HEK293 (cell line): Measurements from ENCODE around the gene CA11.

Source experiments
- CTCF ChIA-PET: fragments of 350-600 bp; formaldehyde crosslinking; extraction: SDS; loops from one replicate; lab custom pipeline; 2021; ENCODE audit warnings: antibody characterized with exemption; lab: Yijun Ruan, JAX
- POLR2A ChIA-PET: fragments of 300-600 bp; formaldehyde crosslinking; extraction: SDS; loops from one replicate; lab custom pipeline; 2020; ENCODE audit warnings: antibody characterized with exemption, inconsistent platforms; lab: Yijun Ruan, JAX
- H3K27ac ChIP-seq: fragments of 200-500 bp; sonication (Bioruptor generic); 2 replicates; pipeline ENCODE4 v1.5.1; 2014; ENCODE audit warnings: low read depth, low read length, control low read depth, inconsistent platforms; ENCODE audit errors: extremely low read depth
- H3K36me3 ChIP-seq, 2 experiments: fragments of 200-500 bp in 1 of 2; sonication (Bioruptor generic) in 1 of 2; 1 replicate in 1 of 2; 2 replicates in 1 of 2; pipeline ENCODE4 v1.5.1; 2014 to 2017; ENCODE audit warnings: inconsistent platforms in 2 of 2, low read length in 2 of 2; ENCODE audit not compliant: control insufficient read depth in 2 of 2, insufficient read depth in 1 of 2
- H3K4me1 ChIP-seq: fragments of 200-500 bp; sonication (Bioruptor generic); 2 replicates; pipeline ENCODE4 v1.5.1; 2014; ENCODE audit warnings: mild to moderate bottlenecking, low read length, inconsistent platforms; ENCODE audit not compliant: control insufficient read depth, insufficient read depth
- H3K4me3 ChIP-seq: 2 replicates; pipeline ENCODE4 v1.5.1; 2011; ENCODE audit warnings: low read depth, mild to moderate bottlenecking, control low read depth, low read length, moderate library complexity
- H3K9me3 ChIP-seq: fragments of 200-500 bp; sonication (Bioruptor generic); 2 replicates; pipeline ENCODE4 v1.5.1; 2014; ENCODE audit warnings: low read depth, low read length, inconsistent platforms; ENCODE audit not compliant: control insufficient read depth, insufficient read depth
- BCL11A ChIP-seq: fragments of 450-650 bp; formaldehyde crosslinking; IDR thresholded peaks from 2 replicates; pipeline ENCODE4 v1.5.1; 2016; ENCODE audit warnings: low read depth, missing biosample characterization, missing genetic modification characterization
- BCL11B ChIP-seq: fragments of 450-650 bp; formaldehyde crosslinking; IDR thresholded peaks from 2 replicates; pipeline ENCODE4 v1.5.1; 2016; ENCODE audit warnings: low read depth, missing biosample characterization, missing genetic modification characterization
- EGR2 ChIP-seq: fragments of 450-650 bp; formaldehyde crosslinking; IDR thresholded peaks from 2 replicates; pipeline ENCODE4 v1.5.1; 2016; ENCODE audit warnings: low read depth, missing biosample characterization, missing genetic modification characterization
- HIC1 ChIP-seq: fragments of 450-650 bp; formaldehyde crosslinking; IDR thresholded peaks from 2 replicates; pipeline ENCODE4 v1.5.1; 2016; ENCODE audit warnings: missing biosample characterization, missing genetic modification characterization
- SCRT2 ChIP-seq: fragments of 450-650 bp; formaldehyde crosslinking; IDR thresholded peaks from 2 replicates; pipeline ENCODE4 v1.5.1; 2016; ENCODE audit warnings: missing biosample characterization, missing genetic modification characterization
- SP7 ChIP-seq: fragments of 450-650 bp; formaldehyde crosslinking; IDR thresholded peaks from 2 replicates; pipeline ENCODE4 v1.5.1; 2016; ENCODE audit warnings: missing biosample characterization, missing genetic modification characterization
- YY1 ChIP-seq: fragments of 450-650 bp; formaldehyde crosslinking; IDR thresholded peaks from 2 replicates; pipeline ENCODE4 v1.5.1; 2018; ENCODE audit warnings: missing biosample characterization, missing genetic modification characterization
- YY2 ChIP-seq: fragments of 450-650 bp; formaldehyde crosslinking; IDR thresholded peaks from 2 replicates; pipeline ENCODE4 v1.5.1; 2016; ENCODE audit warnings: missing biosample characterization, missing genetic modification characterization
- ZBTB11 ChIP-seq: fragments of 450-650 bp; formaldehyde crosslinking; conservative IDR thresholded peaks from 2 replicates; pipeline ENCODE4 v1.5.1; 2016; ENCODE audit warnings: low read depth, missing biosample characterization, missing genetic modification characterization
- ZBTB7A ChIP-seq: fragments of 450-650 bp; formaldehyde crosslinking; IDR thresholded peaks from 2 replicates; pipeline ENCODE4 v1.5.1; 2016; ENCODE audit warnings: low read depth, missing biosample characterization, missing genetic modification characterization
- ZFHX2 ChIP-seq: fragments of 450-650 bp; formaldehyde crosslinking; conservative IDR thresholded peaks from 2 replicates; pipeline ENCODE4 v1.5.1; 2016; ENCODE audit warnings: missing biosample characterization, missing genetic modification characterization
- ZFP37 ChIP-seq: fragments of 450-650 bp; formaldehyde crosslinking; IDR thresholded peaks from 2 replicates; pipeline ENCODE4 v1.5.1; 2016; ENCODE audit warnings: missing biosample characterization, missing genetic modification characterization
- ZNF132 ChIP-seq: fragments of 450-650 bp; formaldehyde crosslinking; IDR thresholded peaks from 2 replicates; pipeline ENCODE4 v1.5.1; 2017; ENCODE audit warnings: missing biosample characterization, missing genetic modification characterization, borderline replicate concordance
- ZNF155 ChIP-seq: fragments of 450-650 bp; formaldehyde crosslinking; IDR thresholded peaks from 2 replicates; pipeline ENCODE4 v1.5.1; 2016; ENCODE audit warnings: missing biosample characterization, missing genetic modification characterization
- ZNF350 ChIP-seq: fragments of 450-650 bp; formaldehyde crosslinking; IDR thresholded peaks from 2 replicates; pipeline ENCODE4 v1.5.0; 2017; ENCODE audit warnings: missing biosample characterization, mild to moderate bottlenecking, missing genetic modification characterization
- ZNF366 ChIP-seq: fragments of 450-650 bp; formaldehyde crosslinking; conservative IDR thresholded peaks from 2 replicates; pipeline ENCODE4 v1.5.1; 2016; ENCODE audit warnings: missing biosample characterization, missing genetic modification characterization
- ZNF398 ChIP-seq: fragments of 450-650 bp; formaldehyde crosslinking; IDR thresholded peaks from 2 replicates; pipeline ENCODE4 v1.5.1; 2017; ENCODE audit warnings: missing biosample characterization, missing genetic modification characterization
- ZNF510 ChIP-seq: fragments of 450-650 bp; formaldehyde crosslinking; IDR thresholded peaks from 2 replicates; pipeline ENCODE4 v1.5.1; 2018; ENCODE audit warnings: mild to moderate bottlenecking, missing genetic modification characterization, missing biosample characterization; ENCODE audit not compliant: insufficient replicate concordance
- ZNF514 ChIP-seq: fragments of 450-650 bp; formaldehyde crosslinking; IDR thresholded peaks from 2 replicates; pipeline ENCODE4 v1.5.1; 2016; ENCODE audit warnings: missing biosample characterization, missing genetic modification characterization
- ZNF776 ChIP-seq: fragments of 450-650 bp; formaldehyde crosslinking; IDR thresholded peaks from 2 replicates; pipeline ENCODE4 v1.5.0; 2017; ENCODE audit warnings: missing biosample characterization, missing genetic modification characterization, borderline replicate concordance
- ZSCAN23 ChIP-seq: fragments of 450-650 bp; formaldehyde crosslinking; IDR thresholded peaks from 2 replicates; pipeline ENCODE4 v1.5.1; 2016; ENCODE audit warnings: missing biosample characterization, missing genetic modification characterization
- TF ChIP-seq, protein P1 (sequence below): fragments of 450-650 bp; formaldehyde crosslinking; IDR thresholded peaks from 2 replicates; pipeline ENCODE4 v1.5.1; 2017; ENCODE audit warnings: missing biosample characterization, missing genetic modification characterization
- TF ChIP-seq, protein P2 (sequence below): fragments of 450-650 bp; formaldehyde crosslinking; IDR thresholded peaks from 2 replicates; pipeline ENCODE4 v1.5.1; 2016; ENCODE audit warnings: missing biosample characterization, missing genetic modification characterization

The CA11 gene

DNA sequence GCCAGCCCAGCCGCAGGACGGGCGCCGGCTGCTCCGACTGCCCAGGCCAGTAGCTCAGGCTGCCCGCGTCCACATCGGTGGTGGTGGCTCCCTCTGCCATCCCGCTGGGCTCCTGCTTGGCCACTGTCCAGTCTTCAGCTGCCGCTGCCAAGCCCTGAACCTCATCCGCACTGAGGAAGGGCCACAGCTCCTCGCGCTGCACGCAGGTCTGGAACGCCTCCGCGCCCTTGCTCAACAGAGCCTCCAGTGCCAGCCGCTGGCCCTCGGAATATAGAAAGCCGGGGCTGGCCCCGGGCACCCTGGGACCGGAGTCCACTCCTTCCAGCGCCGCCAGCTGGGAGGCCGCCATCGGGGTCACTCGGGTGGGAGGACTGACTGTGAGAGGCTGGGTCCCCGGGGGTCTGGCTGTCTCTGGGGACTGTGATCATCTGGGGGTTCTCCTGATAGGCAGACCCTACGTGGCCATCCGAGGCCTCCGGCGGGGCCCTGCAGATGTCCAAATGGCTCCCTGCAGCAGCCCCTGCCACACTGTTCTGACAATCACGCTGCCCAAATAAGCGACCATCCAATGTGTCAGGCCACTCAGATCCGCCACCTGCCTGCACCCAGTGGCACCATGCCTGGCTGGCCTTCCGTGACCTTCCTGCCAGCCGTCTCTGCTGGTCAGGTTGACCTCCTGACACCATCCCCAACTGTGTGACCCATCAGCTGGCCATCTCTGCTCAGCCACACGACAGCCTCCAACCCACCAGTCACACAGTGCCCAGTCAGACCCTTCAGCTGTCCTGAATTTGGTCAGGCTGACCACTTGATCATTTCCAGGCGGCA is 32.7 kb downstream of the CA11 start:
- no peaks in the 10 kb centered on the region for H3K9me3 ChIP-seq
- TF ChIP-seq ZBTB11 (tag by site-specific recombination) (no peak), ZSCAN23 (tag by site-specific recombination) (no peak), ZNF350 (tag by site-specific recombination) (no peak), YY2 (tag by site-specific recombination) (no peak), ZNF514 (tag by site-specific recombination) (no peak), HIC1 (tag by site-specific recombination) (peak; percentile 35), BCL11A (tag by site-specific recombination) (peak; percentile 75; the same call in 1 of the 2 replicates), YY1 (tag by site-specific recombination) (no peak), ZNF776 (tag by site-specific recombination) (no peak), ZBTB7A (tag by site-specific recombination) (no peak), SCRT2 (no peak), BCL11B (tag by site-specific recombination) (peak; percentile 90; the same call in 1 of the 2 replicates)
- peaks cover 27% of the 10 kb centered on the region for H3K4me1 ChIP-seq
- CTCF ChIA-PET = interaction anchor here (0.9 to 1.0 kb wide), 2 partner anchors 24 to 299 kb away, joined by 3 to 5 read pairs; no protein-coding TSS in a partner anchor
- peaks cover 14 to 35% of the 10 kb centered on the region in 2 experiments for H3K36me3 ChIP-seq
- POLR2A ChIA-PET = interaction anchor here (0.5 to 3.7 kb wide), 6 partner anchors 8 to 27 kb away, joined by 3 to 28 read pairs (median 4); no protein-coding TSS in a partner anchor
- peak overlapping the region; percentile 1; the same call in 1 of the 2 replicates for H3K27ac ChIP-seq
- H3K4me3 ChIP-seq = no peak overlapping the region

DNA sequence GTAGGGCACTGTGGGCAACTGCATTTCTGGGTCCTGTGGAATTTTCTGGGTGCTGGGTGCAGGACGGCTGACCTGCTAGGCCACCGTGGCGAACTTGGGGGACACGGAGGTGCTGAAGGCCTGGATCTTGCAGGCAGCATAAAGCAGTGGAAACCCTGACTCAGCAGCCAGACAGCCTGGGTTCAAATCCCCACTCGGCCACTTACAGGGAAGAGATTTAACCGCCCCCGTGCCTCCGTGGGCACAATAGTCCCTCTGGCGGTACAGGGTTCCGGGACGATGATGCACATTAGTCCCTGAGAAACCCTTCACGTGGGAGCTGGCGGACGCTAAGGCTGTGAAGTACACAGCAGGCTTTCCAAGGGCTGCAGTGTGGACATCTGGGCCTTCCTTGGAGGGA is 34.1 kb downstream of the CA11 start:
- Histone ChIP-seq H3K9me3 (no peaks in the 10 kb centered on the region), H3K27ac (no peak overlapping the region), H3K4me1 (peaks cover 16% of the 10 kb centered on the region), H3K4me3 (no peak overlapping the region), H3K36me3 (peaks cover 10 to 21% of the 10 kb centered on the region in 2 experiments)
- TF ChIP-seq ZFHX2 (tag by site-specific recombination) = peak; percentile 75
- TF ChIP-seq ZNF398 (tag by site-specific recombination) = no peak
- TF ChIP-seq EGR2 (tag by site-specific recombination) = peak; percentile 80
- TF ChIP-seq, protein P1, sequence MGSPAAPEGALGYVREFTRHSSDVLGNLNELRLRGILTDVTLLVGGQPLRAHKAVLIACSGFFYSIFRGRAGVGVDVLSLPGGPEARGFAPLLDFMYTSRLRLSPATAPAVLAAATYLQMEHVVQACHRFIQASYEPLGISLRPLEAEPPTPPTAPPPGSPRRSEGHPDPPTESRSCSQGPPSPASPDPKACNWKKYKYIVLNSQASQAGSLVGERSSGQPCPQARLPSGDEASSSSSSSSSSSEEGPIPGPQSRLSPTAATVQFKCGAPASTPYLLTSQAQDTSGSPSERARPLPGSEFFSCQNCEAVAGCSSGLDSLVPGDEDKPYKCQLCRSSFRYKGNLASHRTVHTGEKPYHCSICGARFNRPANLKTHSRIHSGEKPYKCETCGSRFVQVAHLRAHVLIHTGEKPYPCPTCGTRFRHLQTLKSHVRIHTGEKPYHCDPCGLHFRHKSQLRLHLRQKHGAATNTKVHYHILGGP (tag by site-specific recombination) = no peak
- no peak for TF ChIP-seq ZNF366 (tag by site-specific recombination)
- no peak for TF ChIP-seq SCRT2
- no peak for TF ChIP-seq ZNF155 (tag by site-specific recombination)
- TF ChIP-seq, protein P2, sequence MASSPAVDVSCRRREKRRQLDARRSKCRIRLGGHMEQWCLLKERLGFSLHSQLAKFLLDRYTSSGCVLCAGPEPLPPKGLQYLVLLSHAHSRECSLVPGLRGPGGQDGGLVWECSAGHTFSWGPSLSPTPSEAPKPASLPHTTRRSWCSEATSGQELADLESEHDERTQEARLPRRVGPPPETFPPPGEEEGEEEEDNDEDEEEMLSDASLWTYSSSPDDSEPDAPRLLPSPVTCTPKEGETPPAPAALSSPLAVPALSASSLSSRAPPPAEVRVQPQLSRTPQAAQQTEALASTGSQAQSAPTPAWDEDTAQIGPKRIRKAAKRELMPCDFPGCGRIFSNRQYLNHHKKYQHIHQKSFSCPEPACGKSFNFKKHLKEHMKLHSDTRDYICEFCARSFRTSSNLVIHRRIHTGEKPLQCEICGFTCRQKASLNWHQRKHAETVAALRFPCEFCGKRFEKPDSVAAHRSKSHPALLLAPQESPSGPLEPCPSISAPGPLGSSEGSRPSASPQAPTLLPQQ (tag by site-specific recombination) = no peak
- TF ChIP-seq ZNF132 (tag by site-specific recombination) = no peak
- no peak for TF ChIP-seq ZFP37 (tag by site-specific recombination)
- TF ChIP-seq SP7 (tag by site-specific recombination) = no peak
- no peak for TF ChIP-seq ZNF510 (tag by site-specific recombination)
- ChIA-PET POLR2A (interaction anchor here (0.6 to 1.0 kb wide), 2 partner anchors 20 to 110 kb away, joined by 3 read pairs; no protein-coding TSS in a partner anchor), CTCF (interaction anchor here (0.7 to 0.9 kb wide), 2 partner anchors 122 to 743 kb away, joined by 3 to 6 read pairs; no protein-coding TSS in a partner anchor)
